ENCODE measurements around the gene CENPP.

CENPP gene

DNA sequence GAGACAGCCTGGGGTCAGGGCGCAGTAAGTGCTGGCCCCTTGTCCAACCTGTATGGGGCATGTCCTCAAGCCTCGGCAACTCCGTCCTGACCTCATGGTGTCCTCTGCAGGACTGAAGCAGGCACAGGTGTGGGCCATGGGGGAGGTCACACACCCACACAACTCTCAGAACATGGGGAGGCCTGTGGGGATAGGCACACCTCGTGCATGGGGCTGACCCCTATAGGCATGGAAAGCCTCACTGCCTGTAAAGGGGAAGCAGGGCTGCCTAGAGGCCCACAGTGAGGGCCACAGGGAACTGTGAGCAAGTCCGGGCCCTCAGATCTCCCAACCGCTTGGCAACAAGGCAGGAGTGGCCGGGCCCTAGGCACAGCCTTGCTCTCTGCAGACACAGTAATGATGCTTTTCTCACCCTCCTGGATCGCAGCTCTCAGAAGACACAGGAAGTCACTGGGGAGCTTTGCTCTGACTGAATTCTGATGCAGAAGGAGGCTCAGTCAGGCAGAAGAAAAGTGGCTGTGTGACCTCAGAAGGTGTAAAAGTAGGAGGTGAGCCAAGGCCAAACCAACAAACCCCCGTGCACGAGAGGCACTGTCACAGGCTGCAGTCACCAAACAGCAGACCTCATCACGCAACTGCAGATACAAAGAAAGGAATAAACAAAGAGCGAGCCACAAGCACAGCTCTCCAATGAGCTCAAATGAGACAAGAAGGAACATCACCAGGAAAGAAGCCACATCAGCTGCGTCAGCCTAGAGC lies 338.8 kb downstream of the CENPP start:
- DNase-seq: peak in 1 of 2 donors; percentile 2

DNA sequence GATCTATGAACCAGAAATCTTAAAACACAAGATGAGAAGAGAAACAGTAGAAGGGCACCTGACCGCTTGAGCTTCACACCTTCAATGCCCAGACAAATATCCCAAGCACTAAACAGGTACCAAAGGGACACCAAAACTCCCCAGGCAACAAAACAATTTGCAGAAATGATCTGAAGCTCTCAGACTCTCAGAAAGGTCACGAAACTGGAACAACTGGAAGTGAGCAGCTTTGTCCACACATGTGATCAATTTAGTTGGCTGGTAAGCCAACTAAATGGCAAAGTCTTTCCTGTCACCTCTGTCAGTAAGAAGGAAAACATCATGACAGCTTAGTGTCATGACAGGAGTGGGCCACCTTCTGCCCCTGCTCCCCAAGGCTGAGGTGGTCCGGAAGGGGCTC lies 340.1 kb downstream of the CENPP start:
- no peak for DNase-seq

DNA sequence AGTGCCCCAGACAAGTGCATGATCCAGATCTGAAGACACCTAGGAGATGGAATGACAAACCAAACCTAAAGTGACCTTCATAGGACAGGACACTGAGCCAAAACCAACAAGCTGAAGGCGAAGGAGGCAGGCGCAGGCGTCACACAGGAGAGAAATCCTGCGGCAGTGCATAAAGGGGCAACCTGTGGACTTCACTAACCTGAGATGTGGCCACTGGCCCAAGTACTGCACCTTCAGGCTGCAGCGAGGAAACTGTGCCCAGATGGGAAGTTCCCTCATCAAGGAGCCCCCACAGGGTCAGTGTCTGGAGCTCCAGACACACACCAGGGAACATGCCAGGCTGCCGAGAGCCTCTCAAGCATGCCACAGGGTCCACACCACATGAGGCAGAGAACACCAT lies 340.5 kb downstream of the CENPP start:
- no peak for DNase-seq

DNA sequence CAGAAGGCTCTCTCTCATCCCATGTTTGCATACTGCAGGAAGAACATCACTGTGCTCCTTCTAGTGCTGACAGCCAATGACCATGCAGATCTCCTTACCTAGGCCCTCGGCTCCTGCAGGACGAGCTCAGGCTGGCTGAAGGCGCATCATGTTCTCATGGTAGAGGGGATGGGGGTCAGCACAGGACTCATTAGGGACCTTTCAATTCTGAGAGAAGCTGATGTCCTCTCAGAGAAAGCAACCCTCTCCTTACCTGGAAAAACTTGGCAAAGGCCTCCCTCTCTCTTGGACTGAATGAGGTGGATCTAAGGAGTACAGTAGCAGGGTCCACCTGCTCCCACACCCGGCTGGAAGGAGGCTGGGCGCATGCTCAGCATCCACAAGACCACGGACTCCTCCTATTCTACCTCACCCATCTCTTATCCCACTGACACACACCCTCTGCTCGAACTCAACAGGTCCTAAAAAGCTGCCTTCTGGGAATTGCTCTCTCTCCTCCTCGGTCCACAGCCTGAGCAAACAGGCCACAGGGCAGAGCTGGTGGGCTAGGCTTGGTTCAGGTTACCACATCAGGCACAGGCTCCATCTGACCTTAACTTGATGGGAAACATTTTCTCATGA lies 341.3 kb downstream of the CENPP start:
- DNase-seq: no peak

DNA sequence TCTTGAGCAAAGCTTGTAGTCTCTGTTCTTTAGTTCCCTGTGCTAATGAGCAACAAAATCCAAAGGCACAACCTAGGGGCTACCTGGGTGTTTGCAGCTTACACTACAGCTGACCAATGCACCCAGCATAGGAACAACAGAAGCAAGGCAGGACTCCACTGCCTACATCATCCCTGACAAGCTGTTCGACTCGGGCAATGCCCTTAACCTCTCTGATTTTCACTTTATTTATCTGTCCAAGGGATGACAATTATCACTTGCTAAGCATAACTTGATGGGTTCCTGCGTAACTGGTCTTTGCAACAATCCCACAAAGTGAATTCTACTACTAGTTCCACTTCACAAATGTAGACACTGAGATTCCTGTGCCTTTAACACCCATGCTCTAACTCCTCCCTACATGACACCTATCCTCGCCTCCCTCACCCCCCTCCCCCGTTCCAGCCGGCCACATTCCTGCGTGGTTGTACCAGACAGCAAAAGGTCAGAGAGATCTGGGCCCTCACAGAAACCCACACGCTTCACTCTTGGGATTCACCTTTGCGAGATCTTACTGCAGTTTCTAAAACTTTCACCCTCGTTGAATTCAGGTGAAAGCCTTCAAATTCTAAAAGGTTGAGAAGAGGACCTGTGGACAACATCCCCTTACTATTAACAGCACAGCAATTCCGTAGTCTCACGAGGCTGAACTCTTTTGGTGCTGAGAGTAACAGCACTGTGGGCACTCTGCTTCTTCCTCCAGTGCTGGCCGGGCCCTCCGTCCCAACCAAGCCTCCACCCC lies 343.2 kb downstream of the CENPP start:
- DNase-seq: peak; percentile 25 to 37

DNA sequence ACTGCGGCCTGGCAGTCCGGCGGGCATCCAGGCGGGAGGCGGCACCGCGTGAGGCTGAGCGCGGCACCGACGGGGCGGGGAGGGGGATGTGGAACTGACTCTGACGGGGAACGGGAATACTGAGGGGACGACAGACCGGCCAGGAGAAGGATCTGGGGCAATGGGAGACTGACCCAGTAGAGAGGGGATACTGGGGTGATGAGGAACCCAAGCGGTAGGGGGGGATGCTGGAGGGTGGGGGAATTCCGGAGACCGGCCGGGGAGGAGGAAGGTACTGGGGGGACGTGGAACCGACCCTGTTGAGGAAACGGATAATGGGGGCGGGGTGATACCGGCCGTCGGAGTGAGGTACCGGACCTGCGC lies 343.8 kb downstream of the CENPP start:
- peak; percentile 24 for DNase-seq

Measured in stimulated activated CD4-positive, alpha-beta T cell treated with anti-CD3 and anti-CD28 coated beads, Interleukin-2, amount 100 ng/mL, for 48 hours (primary cell).